ENCODE measurements around the gene PLA2G12A. TPM values are rescaled to one million over a fixed set of nuclear protein-coding genes. Genes with fewer than 3 reads are reported as not detected.
A peak's percentile ranks its signal among the peaks of the same experiment; 100 is the strongest.

Gene PLA2G12A
- total and polyA plus RNA-seq, 9 of the 15 experiments (the other 6 are each of a cell fraction or from before 2014, with no cell fraction given): 24.2 to 226 (median 80.5) TPM

GRCh38 chr4:109729117-109729717, 653 bp downstream of the PLA2G12A start (continued):
- TF ChIP-seq POLR3G (IDR thresholded peaks at IDR 0.05; ENCODE audit: extremely low read depth, insufficient read length, insufficient replicate concordance): no peak
- TF ChIP-seq EP400 (IDR thresholded peaks at IDR 0.05): peak; percentile 37
- no peak for TF ChIP-seq RBM39 (optimal IDR thresholded peaks at IDR 0.05; ENCODE audit: low read depth, low read length)
- TF ChIP-seq SMARCA4 (IDR thresholded peaks at IDR 0.05): 0 out of 2 replicates have a peak, but pooled peaks have one; percentile 13
- no peak for TF ChIP-seq STAT5B (CRISPR knock-in tag; IDR thresholded peaks at IDR 0.05)
- TF ChIP-seq MAZ (CRISPR knock-in tag; conservative IDR thresholded peaks at IDR 0.05 in 1 of 2, IDR thresholded peaks at IDR 0.05 in 1 of 2): peak in 1 of 2 experiments; percentile 45; a peak in 1 of 4 replicates
- 0 out of 2 replicates have a peak, but pooled peaks have one; percentile 54 for TF ChIP-seq FOXK1 (CRISPR knock-in tag; IDR thresholded peaks at IDR 0.05; ENCODE audit: borderline replicate concordance)
- TF ChIP-seq ATF7 (IDR thresholded peaks at IDR 0.05): 0 out of 2 replicates have a peak, but pooled peaks have one; percentile 18
- no peak for TF ChIP-seq NRF1 (conservative IDR thresholded peaks at IDR 0.05 in 1 of 2, IDR thresholded peaks at IDR 0.05 in 1 of 2)
- 0 out of 2 replicates have a peak, but pooled peaks have one; percentile 11 for TF ChIP-seq FOXP1 (CRISPR knock-in tag; IDR thresholded peaks at IDR 0.05)
- TF ChIP-seq NFRKB (IDR thresholded peaks at IDR 0.05; ENCODE audit: low read depth): 0 out of 2 replicates have a peak, but pooled peaks have one; percentile 38
- TF ChIP-seq ZNF232 (CRISPR knock-in tag; IDR thresholded peaks at IDR 0.05): no peak; the same call in 1 of the 2 replicates
- TF ChIP-seq MNT (conservative IDR thresholded peaks at IDR 0.05): peak in 1 of 2 experiments; percentile 19; a peak in 2 of 4 replicates
- peak; percentile 85 for TF ChIP-seq PKNOX1 (IDR thresholded peaks at IDR 0.05)
- no peak for TF ChIP-seq BDP1 (IDR thresholded peaks at IDR 0.05; ENCODE audit: insufficient read depth, insufficient read length)
- peak; percentile 32; the same call in 1 of the 2 replicates for TF ChIP-seq REST (IDR thresholded peaks at IDR 0.05; ENCODE audit: borderline replicate concordance)
- TF ChIP-seq REST (CRISPR knock-in tag; IDR thresholded peaks at IDR 0.05; ENCODE audit: low read depth): no peak
- TF ChIP-seq BACH1 (tag; IDR thresholded peaks at IDR 0.05): no peak

All from K562 (cell line).